Breast epithelium (tissue), 4 donors: ENCODE measurements around the gene ANTXR1. TPM values are rescaled to one million over a fixed set of nuclear protein-coding genes. Genes with fewer than 3 reads are reported as not detected.

ENCODE experiments used
- DNase-seq, 2 donors: peaks; one replicate each; pipeline ENCODE4 v3.0.0-alpha.2; 2019; ENCODE audit warnings: low spot score in 2 of 2
- H3K27ac ChIP-seq, 2 donors: fragments of 200-600 bp; sonication (generic) in 1 of 2; one replicate each; pipeline ENCODE4 v1.5.1; 2016 to 2019; ENCODE audit warnings: mild to moderate bottlenecking in 1 of 2
- H3K27me3 ChIP-seq, 2 donors: fragments of 200-600 bp; sonication (generic) in 1 of 2; one replicate each; pipeline versions ENCODE4 v1.5.1 to v1.6.0; 2017 to 2019; ENCODE audit warnings: control low read depth in 1 of 2, mild to moderate bottlenecking in 1 of 2
- H3K36me3 ChIP-seq: fragments of 200-600 bp; one replicate; pipeline ENCODE4 v1.5.1; 2019
- H3K4me1 ChIP-seq, 2 donors: fragments of 200-600 bp; sonication (generic); one replicate each; pipeline ENCODE4 v1.5.1; 2016 to 2019; ENCODE audit warnings: control low read depth in 1 of 2
- H3K4me3 ChIP-seq, 3 donors: fragments of 200-600 bp; sonication (generic); 1 replicate in 2 of 3; 2 replicates in 1 of 3; pipeline ENCODE4 v1.5.1; 2016 to 2019; ENCODE audit warnings: mild to moderate bottlenecking in 3 of 3, moderate library complexity in 2 of 3
- H3K9me3 ChIP-seq, 2 donors: fragments of 200-600 bp; sonication (generic) in 1 of 2; one replicate each; pipeline ENCODE4 v1.5.1; 2016 to 2019; ENCODE audit warnings: control low read depth in 1 of 2
- CTCF ChIP-seq, 3 donors: fragments of 450-650 bp; IDR thresholded peaks; one replicate each; pipeline ENCODE4 v1.5.1; 2016 to 2017; ENCODE audit warnings: antibody characterized with exemption in 3 of 3, mild to moderate bottlenecking in 3 of 3, moderate library complexity in 3 of 3
- POLR2A ChIP-seq: fragments of 450-650 bp; IDR thresholded peaks from one replicate; pipeline ENCODE4 v1.6.1; 2016; ENCODE audit warnings: antibody characterized with exemption, mild to moderate bottlenecking, moderate library complexity
- POLR2AphosphoS5 ChIP-seq, 3 donors: sonication (generic); formaldehyde crosslinking; IDR thresholded peaks; one replicate each; pipeline ENCODE4 v1.6.1; 2017; ENCODE audit warnings: antibody characterized with exemption in 3 of 3
- intact Hi-C: fragments of 100-400 bp; cut with DNase I; formaldehyde crosslinking; loops from one replicate; pipeline ENCODE4 v1.15.1; 2023; ENCODE audit warnings: low total_unique reads
- total RNA-seq, 3 donors: library from RNA; depleted of rRNA; stranded (reverse); fragments of >200 nt; gene quantifications; one replicate each; pipeline ENCODE4 v1.1.0, GENCODE V29; 2016

The ANTXR1 gene
- total RNA-seq, 3 donors from 2014 or later = 52.7 to 72.8 (median 68.8) TPM

- intact Hi-C loops = no loop called here
- DNase-seq = no peak
- H3K4me3 ChIP-seq = no peak overlapping the region
- H3K27ac ChIP-seq = peak overlapping the region; percentile 56 to 73
- peaks cover 0 to 8% of the 10 kb centered on the region in 2 donors for H3K4me1 ChIP-seq
- H3K36me3 ChIP-seq = no peaks in the 10 kb centered on the region
- H3K9me3 ChIP-seq = no peaks in the 10 kb centered on the region
- H3K27me3 ChIP-seq = no peaks in the 10 kb centered on the region
- TF ChIP-seq POLR2AphosphoS5 (IDR thresholded peaks at IDR 0.05) = no peak
Observed at GRCh38 chr2:69291004-69291650, 278.1 kb downstream of the ANTXR1 start.

DNA sequence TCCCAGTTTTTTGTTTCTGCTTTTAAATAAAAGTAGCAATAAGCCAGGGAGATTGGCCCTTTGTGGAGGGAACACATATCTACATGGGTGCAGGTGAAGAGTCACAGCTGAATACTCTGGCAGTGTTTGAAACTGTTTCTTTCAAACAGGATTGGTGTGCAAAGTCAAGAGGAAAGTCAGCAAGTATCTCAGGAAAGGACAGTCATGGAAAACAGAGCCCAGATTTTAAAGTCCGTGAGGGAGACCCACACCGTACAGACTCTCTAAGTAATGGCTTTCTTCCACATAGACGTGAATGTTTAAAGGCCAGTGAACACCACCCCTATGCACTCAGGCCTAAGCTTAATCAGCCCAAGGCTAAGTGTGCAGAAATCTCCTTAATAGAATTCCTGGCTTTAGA is 278.7 kb downstream of the ANTXR1 start:
- DNase-seq = no peak
- Histone ChIP-seq H3K36me3 (no peaks in the 10 kb centered on the region), H3K4me1 (peaks cover 0 to 8% of the 10 kb centered on the region in 2 donors), H3K4me3 (no peak overlapping the region), H3K27me3 (no peaks in the 10 kb centered on the region), H3K9me3 (no peaks in the 10 kb centered on the region), H3K27ac (peak overlapping the region; percentile 56 to 73)
- no peak for TF ChIP-seq CTCF (IDR thresholded peaks at IDR 0.05)
- TF ChIP-seq POLR2AphosphoS5 (IDR thresholded peaks at IDR 0.05) = no peak
- TF ChIP-seq POLR2A = no peak
- intact Hi-C loops = no loop called here

GRCh38 chr2:69292256-69292655 is 279.3 kb downstream of the ANTXR1 start:
- no peaks in the 10 kb centered on the region for H3K27me3 ChIP-seq
- H3K4me1 ChIP-seq = peaks cover 0 to 8% of the 10 kb centered on the region in 2 donors
- no peaks in the 10 kb centered on the region for H3K36me3 ChIP-seq
- no peak for DNase-seq
- TF ChIP-seq POLR2AphosphoS5 (IDR thresholded peaks at IDR 0.05) (no peak), CTCF (IDR thresholded peaks at IDR 0.05) (no peak), POLR2A (no peak)
- H3K9me3 ChIP-seq = no peaks in the 10 kb centered on the region
- H3K27ac ChIP-seq = peak overlapping the region; percentile 64 to 73
- intact Hi-C loops = no loop called here
- no peak overlapping the region for H3K4me3 ChIP-seq

DNA sequence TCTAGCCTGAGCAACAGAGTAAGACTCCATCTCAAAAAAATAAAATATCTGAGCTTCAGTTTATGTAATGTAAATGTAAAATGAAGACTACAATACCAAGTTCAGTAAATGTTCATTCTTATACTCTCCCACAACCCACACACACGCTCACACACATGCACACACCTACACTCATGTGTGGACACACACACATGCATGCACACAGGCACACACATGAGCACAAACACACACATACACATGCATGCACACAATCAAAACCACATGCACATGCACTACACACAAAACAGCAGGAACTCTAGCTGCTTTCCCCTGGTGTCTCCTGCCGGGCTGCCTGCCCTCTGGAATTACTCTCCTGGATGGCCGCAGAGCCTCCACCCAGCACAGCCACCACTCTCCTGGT is 283.4 kb downstream of the ANTXR1 start:
- Histone ChIP-seq H3K4me3 (no peak overlapping the region), H3K27ac (no peak overlapping the region), H3K36me3 (no peaks in the 10 kb centered on the region), H3K27me3 (no peaks in the 10 kb centered on the region), H3K4me1 (peaks cover 3 to 7% of the 10 kb centered on the region in 2 donors), H3K9me3 (no peaks in the 10 kb centered on the region)
- no peak for DNase-seq
- TF ChIP-seq POLR2AphosphoS5 (IDR thresholded peaks at IDR 0.05) = no peak
- TF ChIP-seq CTCF (IDR thresholded peaks at IDR 0.05) = no peak
- TF ChIP-seq POLR2A = no peak
- intact Hi-C loops = no loop called here

- DNase-seq = no peak
- Histone ChIP-seq H3K4me1 (peaks cover 0 to 7% of the 10 kb centered on the region in 2 donors), H3K4me3 (no peak overlapping the region), H3K27me3 (no peaks in the 10 kb centered on the region), H3K27ac (no peak overlapping the region), H3K36me3 (no peaks in the 10 kb centered on the region), H3K9me3 (no peaks in the 10 kb centered on the region)
- intact Hi-C loops = no loop called here
- no peak for TF ChIP-seq POLR2AphosphoS5 (IDR thresholded peaks at IDR 0.05)
- no peak for TF ChIP-seq POLR2A
- no peak for TF ChIP-seq CTCF (IDR thresholded peaks at IDR 0.05)
Observed at GRCh38 chr2:69297216-69297615, 284.2 kb downstream of the ANTXR1 start.
